H1 (cell line): ENCODE data around the gene GRK6. TPM values are rescaled to one million over a fixed set of nuclear protein-coding genes. Genes with fewer than 3 reads are reported as not detected.

Source experiments
- polyA plus RNA-seq, 7 experiments: library from polyadenylated mRNA; depleted of rRNA in 3 of 7; stranded (reverse) in 5 of 7; unstranded in 2 of 7; fragments of >200 nt in 5 of 7; fragments of 200-250 nt in 2 of 7; gene quantifications; 1 replicate in 5 of 7; 2 replicates in 1 of 7; 4 replicates in 1 of 7; pipeline versions ENCODE4 v1.2.1 to v1.2.3, GENCODE V29; 2011 to 2013; ENCODE audit warnings: missing spikeins in 2 of 7, mixed read lengths in 2 of 7
- total RNA-seq: library from RNA; stranded (reverse); fragmentation: NEBNext Ultra II Directional; extraction: Animal tissue kit (Norgen Biotek cat#: 25700); gene quantifications from 2 replicates; pipeline ENCODE4 v1.2.1, GENCODE V29; 2021

Gene GRK6
- total and polyA plus RNA-seq, 2 of the 8 experiments (the other 6 are each of a cell fraction or from before 2014, with no cell fraction given): 31.8 to 57.8 TPM

Other genes with a start within 250 kb of the GRK6 start
- gene RAB24, start 123.0 kb upstream of the GRK6 start, total RNA-seq: 18.8 and 20.5 TPM in 2 replicates
- gene RAB24, start 123.0 kb upstream of the GRK6 start, polyA plus RNA-seq (2011; rRNA removed): 33.8 and 40.4 TPM in 2 replicates
- gene PRELID1, start 122.9 kb upstream of the GRK6 start, total RNA-seq: 272 and 279 TPM in 2 replicates
- 428 and 479 TPM in 2 replicates for gene PRELID1, start 122.9 kb upstream of the GRK6 start, polyA plus RNA-seq (2011; rRNA removed)
- gene MXD3, start 114.8 kb upstream of the GRK6 start, total RNA-seq: 7.7 and 10.3 TPM in 2 replicates
- gene MXD3, start 114.8 kb upstream of the GRK6 start, polyA plus RNA-seq (2011; rRNA removed): 6.5 and 10.3 TPM in 2 replicates
- gene LMAN2, start 75.0 kb upstream of the GRK6 start, total RNA-seq: 116 and 119 TPM in 2 replicates
- 225 and 357 TPM in 2 replicates for gene LMAN2, start 75.0 kb upstream of the GRK6 start, polyA plus RNA-seq (2011; rRNA removed)
- gene RGS14, start 68.8 kb upstream of the GRK6 start, total RNA-seq: 20.6 and 24.4 TPM in 2 replicates
- gene RGS14, start 68.8 kb upstream of the GRK6 start, polyA plus RNA-seq (2011; rRNA removed): 46.1 and 66.5 TPM in 2 replicates
- not detected in 2 replicates for gene SLC34A1, start 42.2 kb upstream of the GRK6 start, total RNA-seq
- gene SLC34A1, start 42.2 kb upstream of the GRK6 start, polyA plus RNA-seq (2011; rRNA removed): not detected in 2 replicates
- gene PFN3, start 26.0 kb upstream of the GRK6 start, total RNA-seq: not detected in 2 replicates
- not detected in 2 replicates for gene PFN3, start 26.0 kb upstream of the GRK6 start, polyA plus RNA-seq (2011; rRNA removed)
- 5.4 and 6.5 TPM in 2 replicates for gene F12, start 17.1 kb upstream of the GRK6 start, total RNA-seq
- gene F12, start 17.1 kb upstream of the GRK6 start, polyA plus RNA-seq (2011; rRNA removed): 7.8 and 12.0 TPM in 2 replicates
- gene PRR7, start 20.1 kb downstream of the GRK6 start, total RNA-seq: 8.0 and 8.6 TPM in 2 replicates
- gene PRR7, start 20.1 kb downstream of the GRK6 start, polyA plus RNA-seq (2011; rRNA removed): 11.8 and 23.1 TPM in 2 replicates
- 325 and 333 TPM in 2 replicates for gene DBN1, start 47.0 kb downstream of the GRK6 start, total RNA-seq
- 168 and 250 TPM in 2 replicates for gene DBN1, start 47.0 kb downstream of the GRK6 start, polyA plus RNA-seq (2011; rRNA removed)
- gene PDLIM7, start 70.9 kb downstream of the GRK6 start, total RNA-seq: 86.7 and 94.2 TPM in 2 replicates
- gene PDLIM7, start 70.9 kb downstream of the GRK6 start, polyA plus RNA-seq (2011; rRNA removed): 67.3 and 118 TPM in 2 replicates
- gene DOK3, start 83.2 kb downstream of the GRK6 start, total RNA-seq: 6.4 and 8.6 TPM in 2 replicates
- 4.2 and 6.3 TPM in 2 replicates for gene DOK3, start 83.2 kb downstream of the GRK6 start, polyA plus RNA-seq (2011; rRNA removed)
- 101 and 102 TPM in 2 replicates for gene DDX41, start 90.3 kb downstream of the GRK6 start, total RNA-seq
- gene DDX41, start 90.3 kb downstream of the GRK6 start, polyA plus RNA-seq (2011; rRNA removed): 135 and 187 TPM in 2 replicates
- gene FAM193B, start 127.9 kb downstream of the GRK6 start, total RNA-seq: 69.8 and 75.2 TPM in 2 replicates
- 49.9 and 91.8 TPM in 2 replicates for gene FAM193B, start 127.9 kb downstream of the GRK6 start, polyA plus RNA-seq (2011; rRNA removed)
- gene TMED9, start 165.5 kb downstream of the GRK6 start, total RNA-seq: 156 and 160 TPM in 2 replicates
- 130 and 141 TPM in 2 replicates for gene TMED9, start 165.5 kb downstream of the GRK6 start, polyA plus RNA-seq (2011; rRNA removed)
- gene B4GALT7, start 173.5 kb downstream of the GRK6 start, total RNA-seq: 17.3 and 18.7 TPM in 2 replicates
- 31.9 and 38.1 TPM in 2 replicates for gene B4GALT7, start 173.5 kb downstream of the GRK6 start, polyA plus RNA-seq (2011; rRNA removed)